Spinal cord (tissue), 10 donors: ENCODE measurements around the gene LAMA5. TPM values are rescaled to one million over a fixed set of nuclear protein-coding genes. Genes with fewer than 3 reads are reported as not detected.

Experiments
- DNase-seq, 6 donors: peaks; one replicate each; pipeline versions ENCODE4 v3.0.0 to v3.0.0-alpha.2; 2013 to 2015; ENCODE audit warnings: low spot score in 6 of 6, low read depth in 4 of 6
- H3K27ac ChIP-seq: one replicate; pipeline ENCODE4 v1.5.1; 2013; ENCODE audit warnings: low read depth, low read length, control low read depth
- H3K27me3 ChIP-seq: one replicate; pipeline ENCODE4 v1.6.1; 2013; ENCODE audit warnings: low read length; ENCODE audit not compliant: control insufficient read depth, insufficient read depth
- H3K36me3 ChIP-seq: one replicate; pipeline ENCODE4 v1.6.1; 2013; ENCODE audit warnings: low read length; ENCODE audit not compliant: control insufficient read depth, insufficient read depth
- H3K4me1 ChIP-seq: one replicate; pipeline ENCODE4 v1.6.1; 2013; ENCODE audit warnings: low read length; ENCODE audit not compliant: control insufficient read depth, insufficient read depth
- H3K4me3 ChIP-seq: one replicate; pipeline ENCODE4 v1.5.1; 2013; ENCODE audit warnings: low read depth, low read length, control low read depth
- H3K9me3 ChIP-seq: one replicate; pipeline ENCODE4 v1.6.1; 2013; ENCODE audit warnings: low read length; ENCODE audit not compliant: control insufficient read depth, insufficient read depth
- WGBS: methylation state at CpG from one replicate; pipeline ENCODE4 v1.1.5; 2013; ENCODE audit warnings: missing lambda C conversion rate; ENCODE audit not compliant: insufficient coverage; 5-methylcytosine and 5-hydroxymethylcytosine counted together
- long read RNA-seq, 4 donors: transcript quantifications; one replicate each; lab custom pipeline, GENCODE V29; 2026
- polyA plus RNA-seq, 2 donors: library from polyadenylated mRNA; unstranded; fragments of 120-200 nt; gene quantifications; one replicate each; pipeline ENCODE4 v1.2.1, GENCODE V29; 2013; ENCODE audit not compliant: insufficient read length in 2 of 2
- total RNA-seq, 2 donors: library from RNA; depleted of rRNA in 1 of 2; stranded (reverse); fragments of 120-200 nt in 1 of 2; fragments of >200 nt in 1 of 2; gene quantifications; one replicate each; pipeline versions ENCODE4 v1.2.3 to v1.2.4, GENCODE V29; 2013 to 2014
- donor health status: healthy.

The LAMA5 gene
- 10 to 100 TPM; 15.8 to 51.1 TPM for total RNA-seq
- 10 to 100 TPM; 78.4 to 86.8 TPM for polyA plus RNA-seq
- long read RNA-seq, donor 1 = 0 reads
- long read RNA-seq, donor 2, partial matches to known transcripts = 42 of 65 reads
- long read RNA-seq, donor 2, other reads (novel, unspliced or antisense) = 21 of 65 reads
- long read RNA-seq, donor 3, partial matches to known transcripts = 0 of 1 reads
- long read RNA-seq, donor 3, other reads (novel, unspliced or antisense) = 0 of 1 reads
- long read RNA-seq, donor 4, partial matches to known transcripts = 9,692 of 10,208 reads
- long read RNA-seq, donor 4, other reads (novel, unspliced or antisense) = 511 of 10,208 reads

GRCh38 chr20:62367136-62367632 is at the start of gene LAMA5:
Gene LAMA5 (minus strand): TSS chr20:62367312. CDS start chr20:62367245, 67 bp downstream.
- H3K4me3 ChIP-seq = peak within 1 kb of the TSS; percentile 46
- under 1% methylated on average over 49 of the region's 70 CpGs for WGBS
- H3K9me3 ChIP-seq = no peaks in the 10 kb centered on the region
- peak within 1 kb of the TSS; percentile 57 for H3K27ac ChIP-seq
- peak in 2 of 6 donors; percentile 64 to 74 for DNase-seq
- H3K27me3 ChIP-seq = peaks cover 5% of the 10 kb centered on the region
- peaks cover 86% of the 10 kb centered on the region for H3K4me1 ChIP-seq
- peaks cover 30% of the 10 kb centered on the region for H3K36me3 ChIP-seq

DNA sequence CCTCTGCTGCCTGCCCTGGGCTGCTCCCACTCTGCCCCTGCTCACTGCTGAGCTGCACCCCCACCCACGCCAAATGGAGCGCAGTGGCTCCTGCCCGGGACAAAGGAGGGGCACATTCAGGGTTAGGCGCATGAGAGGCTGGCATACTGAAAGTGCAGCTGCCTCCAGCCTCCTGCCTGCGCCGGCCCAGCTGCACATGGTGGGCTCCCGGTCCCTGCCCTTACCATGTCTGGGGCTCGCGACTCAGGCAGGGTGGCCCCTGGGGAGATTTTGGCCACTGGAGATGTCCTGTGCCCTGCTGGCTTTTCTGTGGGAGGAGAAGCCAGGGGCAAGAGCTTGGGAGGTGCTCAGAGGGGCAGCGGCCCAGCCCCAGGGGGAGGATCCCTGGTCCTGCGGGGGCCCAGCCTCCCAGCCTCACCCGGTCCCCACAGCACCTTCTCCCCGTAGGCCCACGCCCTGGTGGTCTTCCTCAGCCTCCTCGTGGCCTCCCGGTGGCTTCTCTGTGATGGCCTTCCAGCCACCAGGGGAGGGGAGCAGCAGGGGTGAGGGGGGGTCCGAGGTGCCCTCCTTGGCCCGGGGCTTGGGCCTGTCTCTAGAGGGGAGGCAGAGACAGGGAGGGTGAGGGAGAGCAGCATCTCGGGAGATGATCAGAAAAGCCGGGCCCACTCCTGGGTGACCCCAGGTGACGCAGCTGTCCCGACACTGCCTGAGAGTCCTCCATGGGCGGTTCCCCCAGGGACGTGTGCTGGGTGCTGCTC is 48.4 kb upstream of the LAMA5 start:
- H3K4me3 ChIP-seq = no peak overlapping the region
- 83% methylated on average over 18 of the region's 24 CpGs for WGBS
- no peaks in the 10 kb centered on the region for H3K27me3 ChIP-seq
- no peak for DNase-seq
- no peaks in the 10 kb centered on the region for H3K36me3 ChIP-seq
- peaks cover 3% of the 10 kb centered on the region for H3K4me1 ChIP-seq
- H3K9me3 ChIP-seq = no peaks in the 10 kb centered on the region
- H3K27ac ChIP-seq = no peak overlapping the region

DNA sequence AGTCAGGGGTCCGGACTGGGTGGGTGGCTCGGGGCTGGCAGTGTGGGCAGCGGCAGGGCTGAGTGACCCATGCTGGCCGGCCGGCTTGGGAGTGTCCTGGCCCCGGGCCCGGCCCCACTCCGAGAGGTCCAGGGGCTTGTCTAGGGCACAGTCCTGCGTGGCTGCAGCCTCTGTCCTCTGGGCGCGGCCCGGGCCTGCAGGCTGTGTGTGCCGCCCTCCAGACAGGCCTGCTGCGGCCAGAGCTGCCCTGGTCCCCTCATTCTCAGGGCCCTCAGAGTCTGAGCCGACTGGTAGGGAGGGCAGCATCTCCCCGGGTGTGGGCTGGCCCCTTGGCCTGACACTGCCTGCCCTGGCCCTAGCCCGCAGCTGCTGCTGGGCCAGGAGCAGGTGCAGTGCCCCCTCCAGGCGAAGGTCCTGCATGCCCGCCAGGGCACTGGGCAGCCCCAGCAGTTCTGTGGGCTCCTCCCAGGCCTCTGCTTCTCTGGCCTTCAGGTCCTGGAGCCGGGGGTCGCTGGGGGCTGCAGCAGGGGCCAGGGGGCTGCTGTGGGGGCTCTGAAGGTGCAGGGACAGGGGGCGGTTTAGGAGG is 46.9 kb upstream of the LAMA5 start:
- Histone ChIP-seq H3K27ac (no peak overlapping the region), H3K27me3 (no peaks in the 10 kb centered on the region), H3K36me3 (no peaks in the 10 kb centered on the region), H3K9me3 (no peaks in the 10 kb centered on the region), H3K4me3 (no peak overlapping the region), H3K4me1 (peaks cover 14% of the 10 kb centered on the region)
- WGBS = 82% methylated on average over 22 of the region's 22 CpGs
- DNase-seq = no peak

GRCh38 chr20:62413025-62413570 is 46.0 kb upstream of the LAMA5 start:
- no peaks in the 10 kb centered on the region for H3K36me3 ChIP-seq
- H3K4me3 ChIP-seq = no peak overlapping the region
- H3K27me3 ChIP-seq = no peaks in the 10 kb centered on the region
- 95% methylated on average over 10 of the region's 11 CpGs for WGBS
- peaks cover 18% of the 10 kb centered on the region for H3K4me1 ChIP-seq
- no peak for DNase-seq
- no peak overlapping the region for H3K27ac ChIP-seq
- H3K9me3 ChIP-seq = no peaks in the 10 kb centered on the region

DNA sequence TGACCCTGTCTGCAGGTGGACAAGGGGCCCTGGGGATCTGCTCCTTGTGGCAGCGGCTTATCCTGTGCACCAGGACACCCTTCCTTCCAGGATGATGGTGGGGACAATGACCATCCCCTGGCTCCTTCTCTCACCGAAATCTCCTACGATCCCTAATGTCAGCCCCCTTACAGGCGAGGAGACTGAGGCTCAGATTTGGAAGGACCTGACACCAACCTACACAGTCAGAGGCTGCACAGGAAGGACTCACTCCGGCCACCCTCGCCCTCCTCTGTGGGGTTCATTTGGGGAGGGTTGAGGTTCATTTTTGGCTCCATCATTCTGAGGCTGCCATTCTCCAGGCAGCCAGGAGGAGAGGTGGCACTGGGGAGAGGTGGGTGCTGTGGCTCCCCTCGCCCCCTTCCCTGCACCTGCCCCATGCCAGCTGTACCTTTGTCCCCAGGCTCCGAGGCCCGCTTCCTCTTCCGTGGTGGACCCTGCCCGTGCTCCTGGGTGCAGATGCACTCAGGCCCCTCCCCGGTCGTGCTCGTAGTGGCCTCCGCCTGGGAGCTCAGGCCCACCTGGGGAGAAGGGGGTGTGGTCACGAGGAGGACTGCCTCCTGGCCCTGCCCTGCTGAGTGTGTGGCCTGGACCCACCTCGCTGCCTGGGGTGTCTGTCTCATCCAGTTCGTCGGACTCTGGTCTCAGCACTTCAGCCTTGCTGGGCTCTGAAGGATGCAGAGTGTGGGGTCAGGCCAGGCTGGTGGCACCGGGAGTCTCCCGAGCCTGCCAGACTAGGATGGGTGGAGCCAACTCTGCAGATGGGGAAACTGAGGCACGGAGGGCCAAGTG is 45.3 kb upstream of the LAMA5 start:
- H3K9me3 ChIP-seq = no peaks in the 10 kb centered on the region
- H3K27me3 ChIP-seq = no peaks in the 10 kb centered on the region
- WGBS = 72% methylated on average over 19 of the region's 22 CpGs
- no peak for DNase-seq
- H3K4me3 ChIP-seq = no peak overlapping the region
- no peak overlapping the region for H3K27ac ChIP-seq
- peaks cover 24% of the 10 kb centered on the region for H3K4me1 ChIP-seq
- no peaks in the 10 kb centered on the region for H3K36me3 ChIP-seq

GRCh38 chr20:62411479-62412193 is 44.5 kb upstream of the LAMA5 start:
- no peak overlapping the region for H3K27ac ChIP-seq
- 76% methylated on average over 24 of the region's 24 CpGs for WGBS
- no peaks in the 10 kb centered on the region for H3K36me3 ChIP-seq
- H3K27me3 ChIP-seq = no peaks in the 10 kb centered on the region
- H3K4me1 ChIP-seq = peaks cover 27% of the 10 kb centered on the region
- H3K4me3 ChIP-seq = no peak overlapping the region
- H3K9me3 ChIP-seq = no peaks in the 10 kb centered on the region
- DNase-seq = no peak

DNA sequence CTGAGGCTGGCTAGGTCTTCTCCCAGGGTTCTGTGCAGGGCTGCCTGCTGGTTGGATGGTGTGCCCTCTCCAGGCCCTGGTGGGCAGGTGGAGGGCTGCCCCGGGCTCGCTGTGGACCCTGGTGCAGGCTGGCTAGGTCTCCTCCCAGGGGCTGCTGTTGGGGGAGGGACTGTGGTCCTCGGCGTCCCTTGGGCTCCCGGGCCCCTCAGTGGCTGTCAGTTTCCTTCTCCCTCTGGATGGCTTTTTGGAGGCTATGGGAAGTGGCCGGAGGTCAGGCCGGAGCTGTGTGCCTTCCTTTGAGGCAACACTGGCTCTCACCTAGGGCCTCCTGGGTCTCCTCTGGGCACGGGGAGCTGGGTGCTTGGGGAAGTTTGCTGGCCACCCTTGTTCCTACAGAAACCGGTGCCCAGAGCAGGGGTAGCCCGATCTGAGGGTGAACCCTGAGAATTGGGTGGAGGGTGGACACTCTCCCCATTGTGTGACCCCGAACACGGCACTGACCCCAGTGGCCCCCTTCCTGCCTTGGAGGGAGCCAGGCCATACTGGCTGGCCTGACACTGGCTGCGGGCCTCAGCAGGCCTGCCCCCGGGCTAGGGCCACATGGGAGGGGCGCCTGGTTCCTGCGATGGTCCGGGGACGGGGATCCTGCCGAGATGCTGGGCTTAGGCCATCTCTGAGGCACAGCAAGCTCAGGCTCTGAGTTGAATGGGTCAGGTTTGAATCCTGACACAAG is 43.8 kb upstream of the LAMA5 start:
- 78% methylated on average over 19 of the region's 19 CpGs for WGBS
- H3K36me3 ChIP-seq = peaks cover 2% of the 10 kb centered on the region
- H3K27me3 ChIP-seq = no peaks in the 10 kb centered on the region
- H3K27ac ChIP-seq = no peak overlapping the region
- no peaks in the 10 kb centered on the region for H3K9me3 ChIP-seq
- no peak overlapping the region for H3K4me3 ChIP-seq
- no peak for DNase-seq
- H3K4me1 ChIP-seq = peaks cover 35% of the 10 kb centered on the region

DNA sequence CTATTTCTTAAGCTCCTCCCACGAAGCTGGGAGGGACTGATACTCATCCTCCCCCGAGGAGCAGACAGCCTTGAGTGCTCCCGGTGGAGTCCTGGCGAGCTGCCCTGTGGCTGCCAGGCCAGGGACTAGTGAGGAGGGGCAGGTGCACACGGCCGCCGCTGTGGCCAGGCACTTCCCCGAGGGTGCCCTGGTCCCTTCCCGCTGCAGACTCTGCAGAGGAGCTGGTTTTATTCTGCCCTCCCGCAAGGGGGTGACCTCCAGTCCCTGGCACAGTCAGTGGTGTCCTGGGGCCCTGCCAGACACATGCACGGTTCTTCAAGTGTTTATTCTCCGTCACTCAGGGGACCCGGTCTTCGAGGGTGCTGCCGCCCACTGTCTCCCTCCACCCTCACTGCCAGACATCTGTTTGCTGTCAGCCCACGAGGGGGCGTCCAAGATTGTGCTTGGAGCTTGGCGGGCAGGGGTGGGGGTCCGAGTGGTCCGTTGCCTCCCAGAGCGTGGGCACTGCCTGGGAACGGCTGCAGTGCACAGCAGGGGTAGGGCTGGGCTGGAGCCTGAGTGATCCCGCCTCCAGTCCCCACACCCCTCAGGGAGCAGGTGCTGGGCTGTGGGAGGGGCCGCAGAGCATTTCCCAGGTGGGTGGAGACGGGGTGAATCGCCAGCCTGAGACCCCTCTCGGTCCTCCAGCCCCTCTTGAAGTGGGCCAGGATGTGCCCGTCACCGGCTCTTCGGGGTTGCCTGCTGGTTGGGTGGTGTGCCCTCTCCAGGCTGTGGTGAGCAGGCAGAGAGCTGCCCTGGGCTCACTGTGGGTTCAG is 43.0 kb upstream of the LAMA5 start:
- Histone ChIP-seq H3K4me1 (peaks cover 42% of the 10 kb centered on the region), H3K4me3 (no peak overlapping the region), H3K9me3 (no peaks in the 10 kb centered on the region), H3K27ac (no peak overlapping the region), H3K36me3 (peaks cover 9% of the 10 kb centered on the region), H3K27me3 (no peaks in the 10 kb centered on the region)
- WGBS = 7% methylated on average over 29 of the region's 30 CpGs
- peak in 4 of 6 donors; percentile 37 to 85 (median 54) for DNase-seq
